K562 (cell line): ENCODE data around the gene WASL. TPM values are rescaled to one million over a fixed set of nuclear protein-coding genes. Genes with fewer than 3 reads are reported as not detected.
A peak's percentile ranks its signal among the peaks of the same experiment; 100 is the strongest.

ENCODE experiments used
- ATF6 ChIP-seq: sonication (generic); formaldehyde crosslinking; IDR thresholded peaks from 2 replicates; pipeline ENCODE4 v1.4.0; 2020; ENCODE audit warnings: mild to moderate bottlenecking, missing genetic modification reagents
- BRF2 ChIP-seq: IDR thresholded peaks from 3 replicates; pipeline ENCODE4 v1.6.1; 2011; ENCODE audit warnings: borderline replicate concordance, mild to moderate bottlenecking; ENCODE audit not compliant: insufficient read length, insufficient read depth
- CHD7 ChIP-seq: fragments of 200-600 bp; sonication (generic); IDR thresholded peaks from one replicate; pipeline ENCODE4 v1.6.1; 2012; ENCODE audit warnings: mild to moderate bottlenecking, low read depth, low read length, inconsistent platforms
- ERF ChIP-seq: fragments of 450-650 bp; formaldehyde crosslinking; IDR thresholded peaks from 2 replicates; pipeline ENCODE4 v1.4.0; 2020; ENCODE audit warnings: mild to moderate bottlenecking, mixed read lengths
- SOX6 ChIP-seq: fragments of 450-650 bp; IDR thresholded peaks from 2 replicates; pipeline ENCODE4 v1.6.1; 2014; ENCODE audit warnings: mild to moderate bottlenecking
- SPI1 ChIP-seq: IDR thresholded peaks from 2 replicates; pipeline ENCODE4 v1.6.1; 2011; ENCODE audit warnings: low read depth, low read length, control low read depth, borderline replicate concordance
- ZNF589 ChIP-seq: fragments of 200-800 bp; sonication (Bioruptor generic); IDR thresholded peaks from 2 replicates; pipeline ENCODE4 v1.6.1; 2016; ENCODE audit warnings: low read depth, missing genetic modification characterization, missing compliant biosample characterization
- polyA plus RNA-seq, 8 experiments: library from polyadenylated mRNA; depleted of rRNA in 4 of 8; stranded (reverse) in 5 of 8; unstranded in 3 of 8; fragments of >200 nt; fragmentation: Nextera tagmentation in 2 of 8; fragmentation: Illumina TruSeq in 1 of 8; extraction: Ambion mirVana in 2 of 8; extraction: Trizol in 1 of 8; gene quantifications; 2 replicates each; pipeline versions ENCODE4 v1.2.1 to v1.2.3, GENCODE V29; 2011 to 2014; ENCODE audit warnings: inconsistent platforms in 1 of 8, missing spikeins in 1 of 8
- total RNA-seq, 7 experiments: library from RNA; depleted of rRNA in 6 of 7; stranded (reverse); fragments of >200 nt in 6 of 7; fragmentation: Illumina TruSeq in 2 of 7; extraction: Trizol in 2 of 7; gene quantifications; 2 replicates each; pipeline versions ENCODE4 v1.2.1 to v1.2.3, GENCODE V29; 2011 to 2021; ENCODE audit warnings: low replicate concordance in 1 of 7
- TF ChIP-seq, protein P1 (sequence below): fragments of 250-450 bp; sonication (Bioruptor Pico); IDR thresholded peaks from 2 replicates; pipeline ENCODE4 v1.9.0; 2021; ENCODE audit warnings: mild to moderate bottlenecking
- TF ChIP-seq, protein P2 (sequence below): fragments of 450-650 bp; formaldehyde crosslinking; IDR thresholded peaks from 2 replicates; pipeline ENCODE4 v1.4.0; 2020; ENCODE audit warnings: mild to moderate bottlenecking, moderate library complexity

WASL gene
- total and polyA plus RNA-seq, 9 of the 15 experiments (the other 6 are each of a cell fraction or from before 2014, with no cell fraction given): 3.2 to 13.9 (median 8.3) TPM

GRCh38 chr7:123643495-123644441, 105.0 kb downstream of the WASL start (continued):
- TF ChIP-seq, protein P1, sequence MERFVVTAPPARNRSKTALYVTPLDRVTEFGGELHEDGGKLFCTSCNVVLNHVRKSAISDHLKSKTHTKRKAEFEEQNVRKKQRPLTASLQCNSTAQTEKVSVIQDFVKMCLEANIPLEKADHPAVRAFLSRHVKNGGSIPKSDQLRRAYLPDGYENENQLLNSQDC: no peak
- TF ChIP-seq BRF2 (no peak), CHD7 (no peak), ATF6 (CRISPR knock-in tag) (no peak), SOX6 (peak; percentile 91), ERF (0 out of 2 replicates have a peak, but pooled peaks have one; percentile 26), SPI1 (no peak), ZNF589 (CRISPR knock-in tag) (peak; percentile 93)
- TF ChIP-seq, protein P2, sequence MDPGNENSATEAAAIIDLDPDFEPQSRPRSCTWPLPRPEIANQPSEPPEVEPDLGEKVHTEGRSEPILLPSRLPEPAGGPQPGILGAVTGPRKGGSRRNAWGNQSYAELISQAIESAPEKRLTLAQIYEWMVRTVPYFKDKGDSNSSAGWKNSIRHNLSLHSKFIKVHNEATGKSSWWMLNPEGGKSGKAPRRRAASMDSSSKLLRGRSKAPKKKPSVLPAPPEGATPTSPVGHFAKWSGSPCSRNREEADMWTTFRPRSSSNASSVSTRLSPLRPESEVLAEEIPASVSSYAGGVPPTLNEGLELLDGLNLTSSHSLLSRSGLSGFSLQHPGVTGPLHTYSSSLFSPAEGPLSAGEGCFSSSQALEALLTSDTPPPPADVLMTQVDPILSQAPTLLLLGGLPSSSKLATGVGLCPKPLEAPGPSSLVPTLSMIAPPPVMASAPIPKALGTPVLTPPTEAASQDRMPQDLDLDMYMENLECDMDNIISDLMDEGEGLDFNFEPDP (CRISPR knock-in tag): no peak
